GM10847 (cell line): Measurements from ENCODE around the gene FAM234B.

ENCODE experiments used
- POLR2A ChIP-seq: IDR thresholded peaks from 2 replicates; pipeline ENCODE4 v1.6.1; 2011; ENCODE audit not compliant: insufficient read length; ENCODE audit errors: extremely low read depth

FAM234B gene

DNA sequence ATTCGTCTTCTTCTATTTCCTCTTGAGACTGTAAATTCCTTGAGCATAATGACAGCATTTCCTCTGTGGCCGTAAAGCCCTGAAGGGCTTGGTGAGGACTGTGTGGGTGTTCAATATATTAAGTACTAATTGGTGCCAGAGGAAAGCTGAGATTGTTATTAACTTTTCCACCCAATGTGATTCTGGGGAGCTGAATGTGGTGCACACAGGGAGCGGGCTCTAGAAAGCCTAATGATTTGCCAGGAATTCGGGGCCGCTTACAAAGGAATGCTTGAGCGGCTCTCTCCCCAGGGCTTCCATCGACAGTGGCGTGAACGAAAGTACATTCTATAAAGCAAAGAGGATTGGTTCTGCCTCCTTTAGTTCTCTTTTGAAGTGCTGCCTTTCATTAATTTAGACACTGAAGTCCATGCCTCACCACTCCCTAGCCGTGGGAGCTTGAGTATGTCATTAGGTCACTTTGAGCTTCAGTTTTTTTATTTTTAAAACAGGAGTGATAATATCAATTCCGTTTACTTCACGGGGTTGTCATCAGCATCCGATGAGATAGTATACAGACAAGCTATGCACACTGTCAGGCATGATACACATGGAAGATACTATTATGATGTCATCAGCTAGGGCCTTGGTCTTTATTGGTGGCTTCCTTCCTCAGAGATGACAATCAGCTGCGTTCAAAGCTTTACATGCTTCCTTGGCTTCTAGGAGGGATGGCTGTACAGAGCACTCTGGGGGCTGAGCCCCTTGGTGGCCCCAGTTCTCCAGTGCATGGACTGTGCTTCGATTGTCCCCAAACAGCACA lies 70.3 kb downstream of the FAM234B start:
- TF ChIP-seq POLR2A: no peak

DNA sequence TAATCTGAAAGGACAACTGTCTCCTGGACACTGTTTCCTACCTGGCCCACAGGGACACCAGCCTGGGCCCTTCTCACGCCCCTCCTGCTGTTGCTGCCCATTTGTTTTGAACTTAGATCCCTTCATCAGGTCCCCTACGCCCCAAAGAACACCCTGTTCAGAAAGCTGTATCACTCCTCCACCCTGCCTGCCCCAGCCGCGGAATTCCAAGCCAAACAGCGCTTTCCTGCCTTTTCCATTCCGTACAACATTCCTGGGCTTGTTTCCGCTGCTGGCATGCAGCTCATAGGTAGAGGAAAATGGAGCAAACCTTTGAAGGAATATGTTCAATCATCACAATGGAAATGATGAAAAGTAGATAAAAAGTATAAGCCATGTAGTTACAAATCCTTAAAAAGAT lies 72.1 kb downstream of the FAM234B start:
- TF ChIP-seq POLR2A: no peak

DNA sequence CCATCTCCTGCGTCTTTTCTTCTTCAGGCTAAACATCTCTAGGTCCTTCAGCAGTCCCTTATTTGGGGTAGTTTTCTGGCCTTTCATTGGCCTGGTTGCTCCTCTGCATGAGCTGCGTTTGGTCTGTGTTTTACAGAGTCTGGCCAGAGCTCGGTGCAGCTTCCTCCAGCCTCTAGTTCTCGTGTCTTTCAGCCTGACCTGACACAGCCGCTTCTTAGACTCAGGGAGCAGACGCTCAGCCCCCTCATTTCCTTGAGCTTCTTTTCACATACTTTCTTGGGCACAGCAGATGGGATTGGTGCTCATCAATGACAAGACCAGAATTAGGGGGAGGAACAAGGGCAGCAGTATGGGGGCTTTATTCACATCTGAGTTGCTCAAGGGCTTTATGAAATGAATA lies 72.8 kb downstream of the FAM234B start:
- TF ChIP-seq POLR2A: no peak

DNA sequence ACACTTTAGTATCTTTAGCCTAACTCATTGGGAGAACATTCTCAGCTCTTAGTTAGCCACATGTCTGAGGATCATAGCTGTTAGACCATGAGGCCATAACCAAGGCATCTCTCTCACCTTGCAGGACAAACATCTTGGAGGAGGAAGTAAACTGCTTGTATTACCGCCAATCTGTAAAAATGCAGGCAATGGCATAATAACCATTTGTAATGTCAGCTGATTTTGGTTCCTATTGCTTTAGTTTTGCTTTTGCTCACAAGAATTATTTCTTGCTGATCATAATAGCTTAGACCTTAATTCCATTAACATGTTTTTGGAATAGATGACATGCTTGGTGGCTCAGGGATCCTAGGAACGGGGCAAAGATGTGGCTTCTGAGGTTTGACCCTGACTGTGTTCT lies 75.6 kb downstream of the FAM234B start:
- no peak for TF ChIP-seq POLR2A

DNA sequence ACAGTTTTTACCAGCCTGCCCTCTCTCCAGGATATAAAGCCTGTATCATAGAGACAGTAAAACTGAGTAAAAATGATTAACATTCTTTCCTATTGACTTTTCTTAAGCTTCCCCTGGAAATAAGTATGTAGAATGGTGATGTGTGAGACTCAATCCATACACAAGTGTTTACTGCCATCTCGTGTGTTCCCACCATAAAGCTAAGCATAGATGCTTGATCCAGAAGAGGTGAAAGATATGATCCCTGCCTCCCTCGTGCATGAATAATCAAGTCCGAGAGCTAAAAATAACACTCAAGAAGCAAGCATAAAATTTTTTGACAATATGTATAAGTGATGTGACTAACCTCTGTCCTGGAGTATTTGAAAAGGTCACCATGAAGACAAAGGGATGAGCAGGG lies 76.2 kb downstream of the FAM234B start:
- TF ChIP-seq POLR2A: no peak

DNA sequence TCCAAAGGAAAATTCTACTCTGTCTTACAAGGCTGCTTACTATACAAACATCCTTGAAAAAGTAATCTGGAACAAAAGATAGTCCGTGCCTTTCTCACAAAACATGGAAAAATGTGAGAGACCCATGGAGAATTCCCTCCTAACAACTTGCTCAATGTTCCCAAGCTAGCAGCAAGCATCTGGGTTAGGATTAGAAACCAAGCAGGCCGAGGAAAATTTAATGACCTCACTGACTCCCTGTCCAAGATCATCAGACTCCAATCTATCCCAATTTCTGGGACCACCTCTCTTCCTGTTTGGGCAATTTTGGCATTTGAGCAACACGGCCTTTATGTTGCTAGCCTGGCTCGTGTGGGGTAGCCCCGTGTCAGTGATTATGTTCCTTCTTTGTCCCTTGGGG lies 77.4 kb downstream of the FAM234B start:
- no peak for TF ChIP-seq POLR2A

DNA sequence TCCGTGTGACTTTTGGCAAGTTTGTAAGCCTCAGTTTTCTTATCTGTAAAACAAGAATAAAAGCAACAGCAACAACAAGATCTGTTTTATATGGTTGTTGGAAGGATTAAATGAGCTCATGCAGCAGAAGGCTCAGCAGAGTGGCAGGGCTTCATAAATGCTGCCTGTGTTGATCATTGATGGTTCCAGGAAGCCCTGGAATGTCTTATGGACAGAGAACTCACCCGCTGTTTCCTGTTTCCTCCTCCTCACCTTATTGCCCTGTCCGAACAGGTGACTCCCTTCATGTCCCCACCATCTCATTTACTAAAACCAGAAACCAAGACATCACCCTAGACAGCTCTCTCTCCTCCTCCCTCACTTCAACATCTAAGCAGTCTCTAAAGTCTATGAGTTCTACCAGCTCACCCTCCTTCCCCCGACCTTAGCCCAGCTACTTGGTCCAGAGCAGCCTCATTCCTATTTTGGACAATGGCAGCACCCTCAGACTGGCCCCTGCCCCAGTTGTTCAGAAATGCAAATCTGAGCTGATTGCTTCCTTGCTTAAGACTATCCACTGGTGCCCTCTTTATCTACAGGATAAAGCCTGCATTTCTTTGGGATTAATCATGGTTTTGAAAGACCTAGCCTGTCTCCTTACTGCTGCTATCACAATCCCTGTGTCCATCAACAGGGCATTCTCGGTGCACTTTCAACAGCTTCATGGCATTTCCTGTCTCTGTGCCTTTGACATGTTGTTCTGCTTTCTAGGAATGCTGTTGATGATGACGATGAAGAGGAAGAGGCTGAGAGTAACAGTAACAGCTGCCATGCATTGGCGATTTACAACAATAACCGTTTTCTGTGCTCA lies 80.7 kb downstream of the FAM234B start:
- TF ChIP-seq POLR2A: no peak

DNA sequence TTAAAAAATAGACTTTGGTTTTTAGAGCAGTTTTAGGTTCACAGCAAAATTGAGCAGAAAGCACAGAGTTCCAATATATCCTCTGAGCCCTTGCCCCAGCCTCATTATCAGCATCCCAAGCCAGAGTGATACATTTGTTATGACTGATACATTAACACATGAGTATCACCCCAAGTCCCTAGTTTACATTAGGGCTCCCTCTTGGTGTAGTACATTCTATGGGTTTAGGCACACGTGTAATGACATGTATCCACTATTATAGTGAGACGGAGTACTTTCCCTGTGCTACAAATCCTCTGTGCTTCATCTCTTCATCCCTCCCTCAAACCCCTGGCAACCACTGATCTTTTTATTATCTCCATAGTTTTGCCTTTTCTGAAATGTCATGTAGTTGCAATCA lies 81.8 kb downstream of the FAM234B start:
- no peak for TF ChIP-seq POLR2A

DNA sequence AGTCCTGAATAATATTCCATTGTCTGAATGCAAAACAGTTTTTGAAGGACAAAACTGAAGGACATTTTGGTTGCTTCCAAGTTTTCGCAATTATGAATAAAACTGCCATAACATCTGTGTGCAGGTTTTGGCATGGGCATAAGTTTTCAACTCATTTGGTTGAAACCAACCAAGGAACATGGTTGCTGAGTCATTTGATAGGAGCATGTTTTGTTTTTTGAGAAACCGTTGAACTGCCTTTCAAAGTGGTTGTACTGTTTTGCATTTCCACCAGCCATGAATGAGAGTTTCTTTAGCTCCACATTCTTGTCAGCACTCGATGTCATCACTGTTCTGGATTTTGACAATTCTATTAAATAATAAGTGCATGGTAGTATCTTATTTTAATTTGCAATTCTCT lies 82.3 kb downstream of the FAM234B start:
- TF ChIP-seq POLR2A: no peak

DNA sequence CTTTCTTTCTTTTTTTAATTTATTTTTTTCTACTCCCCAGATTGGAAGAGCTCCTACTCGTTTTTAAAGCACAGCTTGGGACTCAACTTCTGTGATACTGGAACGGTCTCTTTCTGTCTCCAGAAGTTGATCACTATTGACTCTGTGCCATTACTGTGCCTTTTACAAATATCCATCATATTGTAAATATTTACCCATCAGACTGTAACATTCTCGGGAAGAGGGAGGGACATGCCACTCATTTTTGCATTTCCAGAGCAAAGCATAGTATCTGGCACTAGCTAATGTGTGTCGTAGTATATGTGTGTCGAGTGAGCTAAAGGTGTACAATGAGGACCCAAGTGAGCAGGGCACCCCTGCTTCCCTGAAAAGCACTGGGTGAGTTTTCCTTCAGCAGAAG lies 83.3 kb downstream of the FAM234B start:
- no peak for TF ChIP-seq POLR2A

DNA sequence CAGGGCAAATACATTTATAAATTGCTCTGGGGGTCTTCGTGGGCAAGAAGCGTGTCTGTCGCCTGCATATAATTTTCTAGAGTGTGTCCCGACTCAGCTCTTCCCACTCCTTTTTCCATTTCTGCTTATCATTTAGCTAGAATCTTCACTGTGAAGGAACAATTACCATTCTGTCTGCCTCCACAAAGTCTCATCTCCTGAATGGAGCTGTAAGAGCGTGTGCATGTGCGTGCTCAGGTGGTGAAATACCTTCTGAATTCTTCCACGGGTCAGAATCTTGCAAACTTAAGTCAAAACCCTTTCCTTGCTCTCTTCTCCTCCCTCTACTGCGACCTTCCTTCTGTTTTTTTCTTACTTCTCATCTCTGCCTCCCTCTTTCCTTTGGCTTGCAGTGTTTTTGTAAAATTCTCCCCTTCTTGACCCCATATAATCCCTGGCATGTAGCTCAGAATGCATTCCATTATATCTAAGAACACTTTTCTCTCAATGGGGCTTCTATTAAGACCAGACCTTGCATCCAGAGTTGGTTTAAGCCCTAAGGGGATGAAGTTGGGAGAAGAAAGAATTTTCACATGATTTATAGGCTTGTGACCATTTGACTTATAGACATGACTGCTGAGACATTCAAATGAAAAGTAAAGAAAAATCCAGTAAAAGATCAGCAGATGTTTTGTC lies 84.2 kb downstream of the FAM234B start:
- TF ChIP-seq POLR2A: no peak

DNA sequence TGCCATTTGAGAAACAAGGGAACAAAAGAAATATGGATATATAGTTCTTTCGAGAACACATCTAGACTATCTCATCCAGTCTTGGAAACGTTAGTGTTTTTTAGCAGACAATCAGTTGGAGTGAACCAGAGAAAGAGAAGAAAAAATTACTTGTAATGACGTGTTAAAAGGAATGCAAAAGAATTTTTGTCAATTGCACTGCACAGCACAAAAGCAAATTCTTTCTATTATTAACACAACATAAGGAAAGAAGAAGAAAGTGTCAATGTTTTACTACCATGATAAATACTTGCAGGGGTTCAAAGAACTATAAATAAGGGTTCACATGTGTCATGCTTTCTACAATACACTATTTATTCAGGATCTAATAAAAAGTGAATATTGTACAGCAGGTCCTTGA lies 86.8 kb downstream of the FAM234B start:
- no peak for TF ChIP-seq POLR2A
